Stomach (tissue), 4 donors: Measurements from ENCODE around the gene CRADD.

Experiments
- CTCF ChIP-seq, 7 experiments: fragments of 450-650 bp in 4 of 7; fragments of 200-600 bp in 3 of 7; sonication (generic) in 3 of 7; IDR thresholded peaks; one replicate each; pipeline ENCODE4 v1.5.1; 2016 to 2019; ENCODE audit warnings: antibody characterized with exemption in 7 of 7, control low read depth in 2 of 7, mild to moderate bottlenecking in 1 of 7
- EP300 ChIP-seq: sonication (generic); formaldehyde crosslinking; IDR thresholded peaks from one replicate; pipeline ENCODE4 v1.6.1; 2017; ENCODE audit warnings: antibody characterized with exemption
- POLR2A ChIP-seq, 4 donors: fragments of 450-650 bp; IDR thresholded peaks; one replicate each; pipeline ENCODE4 v1.6.1; 2016; ENCODE audit warnings: antibody characterized with exemption in 4 of 4, control low read depth in 2 of 4, mild to moderate bottlenecking in 1 of 4, moderate library complexity in 1 of 4
- POLR2AphosphoS5 ChIP-seq, 3 donors: sonication (generic); formaldehyde crosslinking; IDR thresholded peaks; one replicate each; pipeline ENCODE4 v1.6.1; 2016; ENCODE audit warnings: antibody characterized with exemption in 3 of 3

GRCh38 chr12:93760275-93760875 lies 83.2 kb downstream of the CRADD start:
- TF ChIP-seq CTCF (IDR thresholded peaks at IDR 0.05), result no peak
- TF ChIP-seq POLR2AphosphoS5 (IDR thresholded peaks at IDR 0.05), result no peak
- TF ChIP-seq EP300, result no peak
- no peak for TF ChIP-seq POLR2A (IDR thresholded peaks at IDR 0.05)
